HG03439 (cell line): ENCODE measurements around the gene MECR.
A peak's percentile ranks its signal among the peaks of the same experiment; 100 is the strongest.
"Not testable (repeated sequence)": the region's sequence is repeated elsewhere in the genome, so short reads cannot be mapped to it uniquely, and the experiment has no call there.

Source experiments
- ATAC-seq: cut with Tn5 transposase; IDR thresholded peaks from one replicate; pipeline ENCODE4 v1.9.1; 2021; ENCODE audit warnings: mild to moderate bottlenecking, moderate library complexity; ENCODE audit not compliant: unreplicated experiment

MECR gene

DNA sequence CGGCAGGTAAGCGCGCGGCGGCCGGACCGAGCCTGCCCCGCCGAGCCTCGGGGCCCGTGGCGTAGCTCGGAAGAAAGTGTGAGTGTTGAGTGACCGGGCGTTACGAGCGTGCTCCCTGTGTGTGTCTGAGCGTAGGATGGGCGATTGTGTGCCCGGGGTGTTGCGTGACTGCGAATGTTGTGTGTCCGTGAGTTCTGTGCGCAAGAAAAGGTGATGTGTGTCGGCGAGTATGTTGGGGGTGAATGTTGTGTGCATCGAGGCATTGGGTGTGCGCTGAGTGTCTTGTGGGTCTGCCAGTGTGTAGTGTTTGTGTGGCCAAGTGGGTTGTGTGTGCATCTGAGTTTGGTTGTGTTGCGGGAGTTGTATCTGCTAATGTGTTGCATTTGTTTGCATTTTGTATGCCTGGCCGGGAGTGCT, 6.0 kb upstream of the MECR start:
- ATAC-seq: no peak

DNA sequence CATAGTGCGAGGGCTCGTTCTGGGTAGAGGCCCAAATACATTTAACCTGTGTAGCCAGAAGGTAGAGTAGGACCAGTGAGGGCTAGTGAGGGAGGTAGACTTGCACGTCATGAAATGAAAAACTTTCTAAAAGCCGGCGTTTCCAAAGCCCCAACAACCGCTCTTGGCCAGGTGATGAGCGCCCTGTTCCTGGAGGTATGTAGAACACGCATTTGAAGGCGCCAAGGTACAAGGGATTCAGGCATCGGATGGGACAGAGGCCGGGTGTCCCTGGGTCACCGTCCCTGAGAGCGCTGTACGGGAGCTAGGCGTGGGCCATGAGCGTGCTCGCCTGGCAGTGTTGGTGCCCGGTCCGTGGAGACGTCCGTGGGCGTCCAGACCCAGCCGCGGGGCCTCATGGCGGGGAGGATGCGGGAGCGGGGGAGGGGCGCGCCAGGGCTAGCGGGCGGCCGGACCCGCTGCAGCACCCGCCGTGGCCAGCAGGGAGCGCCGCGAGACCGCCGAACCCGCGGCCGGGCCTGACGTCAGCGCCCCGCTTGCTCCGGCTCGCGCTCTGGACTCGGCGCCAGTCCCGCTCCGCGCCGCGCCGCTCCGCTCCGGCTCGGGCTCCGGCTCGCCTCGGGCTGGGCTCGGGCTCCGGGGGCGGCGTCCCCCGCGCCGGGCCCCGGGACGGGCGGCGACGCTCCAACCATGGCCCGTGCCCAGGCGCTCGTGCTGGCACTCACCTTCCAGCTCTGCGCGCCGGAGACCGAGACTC, 5.4 kb upstream of the MECR start, which contains the start of gene PTPRU:
TSS of gene PTPRU (plus strand) at position 568 of the 757 bp plus-strand sequence. CDS start at position 691, 123 bp downstream.
- ATAC-seq: peak; percentile 72

DNA sequence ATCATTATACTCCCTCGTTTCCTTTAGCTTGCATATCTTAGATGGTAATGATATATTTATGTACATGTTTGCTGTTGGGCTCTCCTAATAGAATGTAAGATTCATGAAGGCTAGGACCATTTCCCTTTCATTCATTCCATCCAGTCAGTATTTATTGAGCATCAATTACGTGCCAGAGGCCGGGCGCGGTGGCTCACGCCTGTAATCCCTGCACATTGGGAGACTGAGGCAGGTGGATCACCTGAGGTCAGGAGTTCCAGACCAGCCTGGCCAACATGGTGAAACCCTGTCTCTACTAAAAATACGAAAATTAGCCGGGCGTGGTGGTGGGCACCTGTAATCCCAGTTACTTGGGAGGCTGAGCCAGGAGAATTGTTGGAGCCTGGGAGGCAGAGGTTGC, 4.1 kb upstream of the MECR start:
- ATAC-seq: not testable (repeated sequence)

DNA sequence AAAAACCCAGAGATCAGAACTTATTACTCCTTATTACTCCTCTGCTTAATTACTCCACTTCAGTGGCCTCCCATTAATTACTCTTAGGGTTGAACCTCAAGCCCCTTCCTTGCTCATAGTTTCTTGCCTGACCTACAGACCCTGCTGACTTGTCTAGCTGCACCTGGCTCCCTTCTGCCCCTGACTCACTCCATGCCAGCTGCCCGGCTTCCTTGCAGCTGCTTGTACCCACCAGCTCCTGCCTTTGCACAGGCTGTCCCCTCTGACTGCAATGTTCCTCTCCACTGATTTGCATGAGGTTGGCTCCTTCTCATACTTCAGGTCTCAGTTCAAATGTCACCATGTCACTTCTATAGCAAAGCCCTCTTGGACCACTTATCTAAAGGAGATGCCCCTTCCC, 3.7 kb upstream of the MECR start:
- no peak for ATAC-seq

DNA sequence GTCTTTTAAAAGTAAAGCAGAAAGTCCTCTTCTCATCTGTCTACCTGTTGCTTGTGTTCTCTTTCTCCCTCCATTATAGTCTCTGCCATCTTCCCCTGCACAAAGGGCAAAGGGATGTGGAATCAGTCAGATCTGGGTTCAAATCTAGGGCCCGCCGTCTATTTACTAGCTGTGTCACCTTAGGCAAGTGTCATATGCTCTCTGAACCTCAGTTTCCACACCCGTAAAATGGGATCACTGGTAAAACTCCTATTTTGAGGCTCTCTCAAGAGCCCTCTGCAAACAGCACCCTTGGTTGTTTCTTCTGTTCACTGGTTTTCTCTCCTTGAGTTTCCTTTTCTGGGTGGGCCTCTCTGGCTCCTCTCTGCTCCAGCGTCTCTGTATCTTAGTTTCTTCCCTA, 3.0 kb upstream of the MECR start:
- no peak for ATAC-seq

DNA sequence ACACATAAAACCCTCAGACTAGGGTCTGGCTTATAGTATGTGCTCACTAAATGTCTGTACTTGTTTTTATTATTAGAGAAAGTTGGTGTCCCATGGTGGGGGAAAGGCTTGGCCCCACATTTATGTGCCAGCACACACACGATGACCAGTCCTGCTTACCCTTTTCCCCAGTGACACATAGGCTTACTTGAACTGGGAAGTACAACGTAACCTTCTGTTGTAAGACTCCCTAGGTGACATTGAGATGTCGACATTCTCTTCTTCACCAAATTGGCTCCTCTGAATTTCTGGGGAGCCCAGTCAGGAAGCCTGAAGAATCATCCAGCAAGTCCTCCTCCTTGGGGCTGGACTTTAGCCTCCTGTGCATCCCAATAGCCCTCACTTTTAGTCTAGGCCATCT, 1.7 kb upstream of the MECR start:
- no peak for ATAC-seq

DNA sequence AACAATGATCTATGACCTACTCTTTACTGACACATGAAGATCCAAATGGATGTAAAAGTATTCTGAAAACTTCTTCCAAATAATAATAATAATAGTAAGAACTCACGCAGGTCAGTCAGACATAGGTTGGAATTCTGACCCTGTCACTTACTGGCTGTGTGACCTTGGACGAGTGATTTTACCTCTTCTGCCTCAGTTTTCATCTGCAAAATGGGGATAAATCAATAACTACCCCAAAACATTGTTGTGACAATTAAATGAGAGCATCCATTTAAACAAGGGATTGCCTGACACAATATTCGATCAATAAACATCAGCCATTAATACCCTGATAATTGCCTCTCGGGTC, 556 bp downstream of the MECR start:
- ATAC-seq: peak; percentile 5

DNA sequence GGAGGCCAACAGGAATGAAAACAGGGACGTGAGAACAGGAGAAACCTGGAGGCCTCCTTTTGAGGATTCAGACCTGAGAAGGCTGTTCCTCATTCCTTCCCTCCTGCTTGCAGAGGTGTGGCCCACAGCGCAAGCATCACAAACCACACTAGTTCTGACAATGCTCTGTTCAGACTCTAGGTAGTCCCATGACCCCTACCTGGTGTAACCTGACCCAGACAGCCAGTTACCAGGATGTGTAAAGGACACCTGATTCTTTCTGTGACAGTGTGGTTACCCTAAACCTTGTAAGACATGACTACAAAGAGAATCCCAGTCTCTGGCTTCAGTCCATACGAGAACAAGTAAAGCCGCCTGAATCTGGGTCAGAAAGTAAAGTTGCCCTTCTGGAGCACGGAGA, 3.2 kb downstream of the MECR start:
- ATAC-seq: no peak

DNA sequence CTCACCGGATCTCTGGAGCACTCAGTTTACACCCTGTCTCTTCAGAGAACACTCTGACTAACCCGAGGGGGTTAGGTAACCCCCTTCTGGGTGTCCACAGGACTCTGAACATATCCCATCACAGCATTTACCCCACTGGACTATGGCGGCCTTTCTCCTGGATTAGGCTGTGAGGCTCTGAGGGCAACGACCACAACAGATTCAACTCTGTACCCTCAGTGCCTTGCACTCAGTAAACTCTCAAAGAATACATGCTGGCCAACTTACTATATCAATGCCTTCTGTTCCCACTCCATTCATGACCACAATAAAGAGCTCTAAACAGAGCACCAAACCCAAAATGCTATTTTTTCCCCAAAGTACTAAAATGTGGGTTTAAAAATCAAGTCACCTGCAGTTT, 5.4 kb downstream of the MECR start:
- ATAC-seq: no peak

DNA sequence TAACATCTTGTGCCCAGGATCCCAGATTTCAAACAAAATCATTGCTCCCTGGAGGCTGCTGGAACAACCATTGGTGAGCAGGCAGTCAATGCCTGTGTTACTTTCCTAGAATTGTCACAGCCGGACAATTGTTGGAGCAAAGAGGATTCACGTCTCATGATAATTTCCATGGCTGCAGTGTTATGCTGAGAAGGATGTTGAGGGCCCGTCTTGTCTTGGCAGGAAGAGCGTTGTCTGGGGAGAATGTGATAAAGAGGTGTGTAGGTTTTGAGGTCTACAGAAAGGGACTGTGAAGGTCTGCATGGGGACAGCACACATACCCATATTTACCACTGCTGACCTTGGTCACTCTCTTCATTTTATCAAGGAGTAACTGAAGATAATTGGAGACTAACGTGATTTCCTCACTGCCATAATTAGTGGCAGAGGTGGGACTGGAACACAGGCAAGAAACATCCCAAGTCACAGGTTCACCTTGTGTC, 6.3 kb downstream of the MECR start:
- no peak for ATAC-seq

DNA sequence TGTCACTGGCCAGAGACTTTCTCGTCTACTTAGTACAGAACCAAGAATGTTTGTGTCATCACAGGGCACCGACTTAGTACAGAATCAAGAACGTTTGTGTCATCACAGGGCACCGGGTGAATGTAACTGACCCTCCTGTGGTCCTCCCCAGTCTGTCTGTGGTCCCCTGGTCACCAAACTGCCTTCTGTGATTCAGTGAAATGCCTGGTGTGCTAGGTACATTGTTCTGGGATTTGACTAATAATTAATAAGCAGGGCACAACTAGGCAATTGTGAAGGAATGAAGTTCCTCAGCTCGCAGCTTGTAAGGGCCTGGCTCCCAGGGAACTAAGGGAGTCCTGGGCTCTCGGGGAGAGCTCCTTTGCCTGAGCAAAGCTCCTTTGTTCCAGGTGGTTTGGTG, 7.2 kb downstream of the MECR start:
- no peak for ATAC-seq

DNA sequence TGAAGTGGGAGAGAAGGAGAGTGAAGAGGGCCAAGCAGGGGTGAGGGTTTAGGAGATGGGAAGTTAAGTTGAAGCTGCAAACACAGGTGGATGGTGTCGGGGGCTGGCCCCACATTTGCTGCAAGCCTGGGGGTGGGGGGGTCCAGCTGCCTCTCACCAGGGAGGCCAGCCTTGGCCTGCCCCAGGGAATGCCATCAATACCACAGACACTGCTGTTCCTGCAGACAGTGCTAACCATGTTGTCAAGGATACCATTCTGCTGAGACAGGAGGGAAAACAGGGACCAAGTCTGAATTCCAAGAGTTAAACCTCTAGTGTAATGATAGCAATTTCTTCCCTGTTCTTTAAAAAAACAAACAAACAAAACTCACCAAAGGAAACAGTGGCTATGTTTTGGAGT, 8.0 kb downstream of the MECR start:
- ATAC-seq: no peak

DNA sequence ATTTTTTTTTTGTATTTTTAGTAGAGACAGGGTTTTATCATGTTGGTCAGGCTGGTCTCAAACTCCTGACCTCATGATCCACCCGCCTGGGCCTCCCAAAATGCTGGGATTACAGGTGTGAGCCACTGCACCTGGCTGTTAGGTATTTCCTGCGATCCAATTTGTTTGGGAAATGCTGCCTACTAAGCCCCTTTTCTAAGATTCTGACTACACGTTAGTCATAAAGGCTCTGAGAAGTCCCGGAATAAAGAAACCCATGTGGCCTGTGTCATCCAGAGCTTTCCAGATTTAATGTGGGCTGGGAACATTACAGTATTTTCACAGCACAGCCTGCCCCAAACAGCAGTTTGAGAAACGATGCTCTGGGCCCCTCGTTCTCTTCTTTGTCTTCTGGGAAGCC, 8.5 kb downstream of the MECR start:
- not testable (repeated sequence) for ATAC-seq

DNA sequence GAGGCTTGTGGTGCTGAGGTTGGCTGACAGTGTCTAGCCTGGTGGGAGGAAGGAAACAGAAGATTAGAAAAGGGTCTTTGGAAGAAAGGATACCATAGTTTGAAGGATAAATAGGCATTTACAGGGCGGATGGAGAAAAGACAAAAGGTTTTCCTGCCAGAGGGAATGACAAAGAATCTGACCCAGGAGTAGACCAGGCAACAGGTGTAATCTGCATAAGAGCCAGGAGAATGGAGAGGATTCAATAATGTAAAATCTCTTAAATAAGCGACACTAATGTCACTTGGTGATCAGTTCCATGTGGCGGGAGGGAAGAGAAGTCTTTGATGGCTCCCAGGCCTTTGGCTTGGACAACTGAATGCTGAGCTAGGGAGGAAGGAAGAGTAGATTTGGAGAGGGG, 9.4 kb downstream of the MECR start:
- ATAC-seq: no peak

DNA sequence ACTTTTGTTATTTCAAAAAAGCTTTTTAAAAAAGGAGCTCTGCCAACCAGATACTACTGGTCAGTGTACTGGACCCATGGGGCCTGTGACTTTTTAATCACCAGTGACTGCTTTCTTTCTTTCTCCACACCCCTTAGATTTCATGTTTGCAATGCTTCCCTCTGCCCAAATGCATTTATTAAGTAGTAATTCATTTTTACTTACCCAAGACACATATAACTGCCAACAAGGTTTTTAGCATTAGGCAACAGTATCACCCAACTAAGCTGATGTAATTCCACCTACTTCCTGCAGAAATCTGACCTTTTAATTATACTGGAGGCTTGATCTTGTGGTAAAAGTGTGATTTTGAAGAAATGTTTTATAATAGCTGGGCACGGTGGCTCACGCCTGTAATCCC, 12.5 kb downstream of the MECR start:
- no peak for ATAC-seq

DNA sequence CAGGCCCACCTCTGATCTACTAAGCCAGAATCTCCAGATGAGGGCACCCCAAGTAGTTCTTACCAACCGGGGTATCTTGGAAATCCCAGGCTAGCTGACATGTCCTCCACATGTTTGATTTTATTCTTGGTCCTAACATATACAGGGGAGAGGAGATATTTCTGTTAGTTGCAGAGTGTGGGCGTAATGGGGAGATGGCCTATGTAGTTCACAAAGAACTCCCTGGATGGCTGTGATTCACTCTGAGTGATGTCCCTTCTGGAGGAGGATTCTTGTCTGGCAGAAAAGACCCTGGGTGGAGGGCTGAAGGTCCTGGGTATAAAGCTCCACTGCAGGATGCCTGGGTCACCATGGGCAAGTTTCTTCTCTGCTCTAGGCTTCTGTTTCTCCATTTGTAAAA, 13.1 kb downstream of the MECR start:
- no peak for ATAC-seq

DNA sequence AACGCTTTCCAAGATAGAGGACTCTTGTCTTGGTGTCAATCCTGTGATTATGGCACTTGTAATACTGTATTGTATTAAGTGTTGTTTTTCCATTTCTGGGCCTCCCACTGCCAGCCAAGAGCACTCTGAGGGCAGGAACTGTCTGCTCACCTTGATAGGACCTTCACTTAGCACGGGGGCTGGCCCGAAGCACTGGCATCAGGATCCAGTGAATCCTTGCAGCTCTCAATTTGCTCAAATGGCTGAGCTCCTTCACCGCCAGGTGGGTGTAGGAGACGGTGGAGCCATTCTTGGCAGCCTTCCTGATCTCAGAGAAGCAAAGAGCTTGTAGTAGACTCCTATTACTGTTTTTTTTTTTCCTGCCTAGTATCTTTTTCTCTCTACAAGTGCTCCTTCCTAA, 17.7 kb downstream of the MECR start:
- no peak for ATAC-seq

DNA sequence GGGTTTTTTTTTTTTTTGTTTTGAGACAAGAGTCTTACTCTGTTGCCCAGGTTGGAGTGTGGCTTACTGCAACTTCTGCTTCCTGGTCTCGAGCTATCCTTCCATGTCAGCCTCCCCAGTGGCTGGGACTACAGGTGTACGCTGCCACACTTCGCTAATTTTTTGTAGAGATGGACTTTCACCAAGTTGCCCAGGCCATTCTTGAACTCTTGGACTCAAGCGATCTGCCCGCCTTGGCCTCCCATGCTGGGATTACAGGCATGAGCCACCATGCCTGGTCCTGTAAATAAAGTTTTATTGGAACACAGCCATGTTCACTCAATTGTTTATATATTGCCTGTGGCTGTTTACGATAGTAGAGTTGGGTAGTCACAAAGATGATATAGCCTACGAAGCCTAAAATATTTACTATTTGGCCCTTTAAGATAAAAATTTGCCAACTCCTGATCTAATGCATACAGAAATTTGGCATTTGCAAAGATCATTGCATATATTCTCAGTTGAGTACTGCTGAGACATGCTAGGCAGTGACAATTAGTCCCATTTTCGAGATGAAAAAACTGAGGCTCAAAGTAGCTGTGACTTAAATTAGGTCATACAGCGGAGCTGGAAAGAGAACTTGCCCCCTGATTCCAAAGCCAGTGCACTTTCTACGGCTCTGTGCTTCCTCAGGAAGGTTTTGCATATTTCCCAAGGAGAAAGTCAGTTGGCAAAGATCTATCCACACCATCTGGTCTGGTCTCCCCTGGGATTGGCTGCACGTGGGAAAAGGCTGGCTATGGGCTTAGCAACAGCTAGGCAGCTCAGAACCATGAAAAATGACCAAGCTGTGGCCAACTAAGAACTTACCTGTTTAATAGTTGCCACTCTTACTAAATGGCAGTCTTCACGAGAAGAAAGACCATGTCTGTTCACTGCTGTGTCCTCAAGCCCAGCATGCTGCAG, 19.4 kb downstream of the MECR start:
- no peak for ATAC-seq

DNA sequence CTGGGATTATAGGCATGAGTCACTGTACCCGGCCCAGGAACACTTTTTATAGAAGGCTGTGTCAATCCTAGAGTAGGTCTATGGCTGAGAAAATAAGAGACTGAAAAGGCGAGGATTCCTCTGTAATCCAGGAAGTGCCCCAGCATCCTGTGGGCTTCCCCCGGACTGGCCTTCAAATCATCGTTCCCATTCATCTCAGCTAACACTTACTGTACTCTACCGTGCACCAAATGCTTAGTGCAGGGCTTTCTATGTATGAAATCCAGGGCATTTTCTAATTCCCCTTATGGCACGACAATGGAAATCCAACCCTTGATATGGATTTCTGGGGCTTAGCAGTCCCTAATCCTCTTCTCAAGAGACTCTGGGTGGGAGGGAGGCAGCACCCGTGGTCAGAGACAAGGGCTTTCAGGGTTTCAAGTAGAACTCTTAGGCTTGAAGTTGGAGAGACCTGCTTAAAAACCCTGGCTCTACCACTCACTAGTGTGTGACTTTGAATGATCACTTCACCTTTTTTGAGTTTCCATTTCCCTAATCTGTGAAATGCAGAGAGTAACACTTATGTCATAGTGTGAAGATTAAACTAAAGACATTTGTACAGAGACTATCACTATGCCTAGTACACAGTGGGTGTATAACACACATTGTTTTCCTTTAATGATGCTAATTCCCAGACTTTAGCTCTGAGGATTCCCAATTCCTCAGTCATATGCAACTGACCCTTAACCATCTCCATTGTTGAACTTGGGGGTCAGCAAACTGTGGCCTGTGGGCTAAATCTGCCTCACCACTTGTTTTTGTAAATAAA, 20.3 kb downstream of the MECR start:
- ATAC-seq: no peak

DNA sequence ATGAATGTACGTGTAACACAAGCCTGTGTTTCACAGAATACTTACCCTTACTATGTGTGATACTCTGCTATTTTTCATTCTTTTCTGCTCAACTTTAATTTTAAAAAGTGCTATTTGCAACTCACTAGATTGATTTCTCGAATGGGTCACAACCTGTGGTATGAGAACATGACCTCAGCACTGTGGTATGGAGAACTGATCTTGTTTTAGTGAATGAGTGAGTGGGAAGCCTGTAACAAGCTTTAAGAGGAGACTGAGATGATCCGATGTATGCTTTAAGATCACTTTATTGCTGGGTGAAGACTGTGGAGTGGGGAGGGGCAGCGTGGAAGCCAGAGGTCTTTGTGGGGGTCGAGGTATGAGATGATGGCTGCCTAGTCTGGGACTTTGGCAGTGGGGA, 21.6 kb downstream of the MECR start:
- ATAC-seq: no peak

DNA sequence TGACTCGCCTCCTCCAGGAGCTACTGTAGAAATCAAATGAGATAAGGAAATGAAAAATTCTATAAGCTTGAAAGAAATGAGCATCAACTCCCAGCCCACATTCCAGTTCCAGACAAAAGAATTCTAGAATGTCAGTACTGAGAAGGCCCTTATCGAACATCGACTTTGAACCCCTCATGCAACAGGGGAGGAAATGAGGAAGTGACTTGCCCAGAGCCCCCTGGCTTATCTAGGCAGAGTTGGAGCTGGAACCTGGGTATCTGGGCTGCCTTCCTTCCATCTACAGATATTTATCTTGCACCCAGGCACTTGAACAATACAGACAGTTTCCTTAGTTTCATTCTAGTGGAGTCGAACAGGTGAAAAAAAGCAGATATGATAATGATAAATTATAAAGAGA, 22.3 kb downstream of the MECR start:
- no peak for ATAC-seq
